HCT116 (cell line): ENCODE data around the gene IL31RA.

Experiments
- EZH2 ChIP-seq: fragments of 200-600 bp; sonication (generic); IDR thresholded peaks from 2 replicates; pipeline ENCODE4 v1.6.1; 2017; ENCODE audit warnings: antibody characterized with exemption, mixed run types
- EZH2phosphoT487 ChIP-seq: fragments of 200-600 bp; IDR thresholded peaks from 2 replicates; pipeline ENCODE4 v1.6.1; 2018; ENCODE audit warnings: antibody characterized with exemption, borderline replicate concordance
- POLR2A ChIP-seq: IDR thresholded peaks from 2 replicates; pipeline ENCODE4 v1.7.0; 2011; ENCODE audit warnings: borderline replicate concordance; ENCODE audit not compliant: insufficient read depth, insufficient read length; ENCODE audit errors: extremely low read depth
- POLR2AphosphoS5 ChIP-seq: IDR thresholded peaks from 2 replicates; pipeline ENCODE4 v1.6.1; 2011; ENCODE audit warnings: mild to moderate bottlenecking, low read depth, low read length, moderate library complexity
- RAD21 ChIP-seq: IDR thresholded peaks from 2 replicates; pipeline ENCODE4 v1.6.1; 2012; ENCODE audit warnings: low read depth, mild to moderate bottlenecking
- ZNF274 ChIP-seq: fragments of 200-500 bp; sonication (Bioruptor generic); IDR thresholded peaks from 2 replicates; pipeline ENCODE4 v1.6.1; 2014; ENCODE audit warnings: mild to moderate bottlenecking, low read depth, low read length, inconsistent platforms
- TF ChIP-seq, protein P1 (sequence below): IDR thresholded peaks from 2 replicates; pipeline ENCODE4 v1.6.1; 2012
- TF ChIP-seq, protein P2 (sequence below), 3 experiments: fragments of 200-600 bp in 1 of 3; sonication (generic) in 1 of 3; IDR thresholded peaks in 2 of 3; conservative IDR thresholded peaks in 1 of 3; 2 replicates each; pipeline ENCODE4 v1.5.1; 2012 to 2017; ENCODE audit warnings: low read depth in 2 of 3, low read length in 2 of 3, antibody characterized with exemption in 1 of 3, borderline replicate concordance in 1 of 3, control low read depth in 1 of 3, mild to moderate bottlenecking in 1 of 3, mixed read lengths in 1 of 3, mixed run types in 1 of 3, moderate library complexity in 1 of 3; ENCODE audit not compliant: insufficient read depth in 1 of 3
- TF ChIP-seq, protein P3 (sequence below): IDR thresholded peaks from 2 replicates; pipeline ENCODE4 v1.6.1; 2012; ENCODE audit warnings: low read depth

DNA sequence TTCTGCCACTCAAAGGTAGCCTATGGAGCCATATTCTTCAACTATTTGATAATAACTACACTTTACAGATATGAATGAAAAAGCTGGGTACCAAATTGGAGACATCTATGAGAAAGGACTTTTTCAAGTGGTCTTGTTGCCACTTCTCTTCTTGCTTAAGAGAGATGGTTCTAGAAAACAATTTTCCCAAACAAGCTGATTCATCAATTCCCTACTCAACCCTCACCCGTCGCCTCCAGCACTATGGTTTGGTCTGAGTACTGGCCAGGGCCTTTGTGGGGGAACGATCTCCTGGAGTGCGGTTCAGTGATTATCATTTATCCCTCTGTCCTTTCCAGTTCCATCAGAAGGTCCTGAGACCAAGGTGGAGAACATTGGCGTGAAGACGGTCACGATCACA, 56.8 kb downstream of the IL31RA start:
- TF ChIP-seq POLR2A (no peak), ZNF274 (no peak), POLR2AphosphoS5 (no peak), EZH2phosphoT487 (no peak), EZH2 (no peak), RAD21 (no peak)
- TF ChIP-seq, protein P1, sequence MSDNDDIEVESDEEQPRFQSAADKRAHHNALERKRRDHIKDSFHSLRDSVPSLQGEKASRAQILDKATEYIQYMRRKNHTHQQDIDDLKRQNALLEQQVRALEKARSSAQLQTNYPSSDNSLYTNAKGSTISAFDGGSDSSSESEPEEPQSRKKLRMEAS = no peak
- TF ChIP-seq, protein P2, sequence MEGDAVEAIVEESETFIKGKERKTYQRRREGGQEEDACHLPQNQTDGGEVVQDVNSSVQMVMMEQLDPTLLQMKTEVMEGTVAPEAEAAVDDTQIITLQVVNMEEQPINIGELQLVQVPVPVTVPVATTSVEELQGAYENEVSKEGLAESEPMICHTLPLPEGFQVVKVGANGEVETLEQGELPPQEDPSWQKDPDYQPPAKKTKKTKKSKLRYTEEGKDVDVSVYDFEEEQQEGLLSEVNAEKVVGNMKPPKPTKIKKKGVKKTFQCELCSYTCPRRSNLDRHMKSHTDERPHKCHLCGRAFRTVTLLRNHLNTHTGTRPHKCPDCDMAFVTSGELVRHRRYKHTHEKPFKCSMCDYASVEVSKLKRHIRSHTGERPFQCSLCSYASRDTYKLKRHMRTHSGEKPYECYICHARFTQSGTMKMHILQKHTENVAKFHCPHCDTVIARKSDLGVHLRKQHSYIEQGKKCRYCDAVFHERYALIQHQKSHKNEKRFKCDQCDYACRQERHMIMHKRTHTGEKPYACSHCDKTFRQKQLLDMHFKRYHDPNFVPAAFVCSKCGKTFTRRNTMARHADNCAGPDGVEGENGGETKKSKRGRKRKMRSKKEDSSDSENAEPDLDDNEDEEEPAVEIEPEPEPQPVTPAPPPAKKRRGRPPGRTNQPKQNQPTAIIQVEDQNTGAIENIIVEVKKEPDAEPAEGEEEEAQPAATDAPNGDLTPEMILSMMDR (IDR thresholded peaks at IDR 0.05 in 2 of 3, conservative IDR thresholded peaks at IDR 0.05 in 1 of 3; ENCODE audit: borderline replicate concordance in 1 of 3, insufficient read depth in 1 of 3, low read depth in 2 of 3, low read length in 2 of 3) = no peak
- TF ChIP-seq, protein P3, sequence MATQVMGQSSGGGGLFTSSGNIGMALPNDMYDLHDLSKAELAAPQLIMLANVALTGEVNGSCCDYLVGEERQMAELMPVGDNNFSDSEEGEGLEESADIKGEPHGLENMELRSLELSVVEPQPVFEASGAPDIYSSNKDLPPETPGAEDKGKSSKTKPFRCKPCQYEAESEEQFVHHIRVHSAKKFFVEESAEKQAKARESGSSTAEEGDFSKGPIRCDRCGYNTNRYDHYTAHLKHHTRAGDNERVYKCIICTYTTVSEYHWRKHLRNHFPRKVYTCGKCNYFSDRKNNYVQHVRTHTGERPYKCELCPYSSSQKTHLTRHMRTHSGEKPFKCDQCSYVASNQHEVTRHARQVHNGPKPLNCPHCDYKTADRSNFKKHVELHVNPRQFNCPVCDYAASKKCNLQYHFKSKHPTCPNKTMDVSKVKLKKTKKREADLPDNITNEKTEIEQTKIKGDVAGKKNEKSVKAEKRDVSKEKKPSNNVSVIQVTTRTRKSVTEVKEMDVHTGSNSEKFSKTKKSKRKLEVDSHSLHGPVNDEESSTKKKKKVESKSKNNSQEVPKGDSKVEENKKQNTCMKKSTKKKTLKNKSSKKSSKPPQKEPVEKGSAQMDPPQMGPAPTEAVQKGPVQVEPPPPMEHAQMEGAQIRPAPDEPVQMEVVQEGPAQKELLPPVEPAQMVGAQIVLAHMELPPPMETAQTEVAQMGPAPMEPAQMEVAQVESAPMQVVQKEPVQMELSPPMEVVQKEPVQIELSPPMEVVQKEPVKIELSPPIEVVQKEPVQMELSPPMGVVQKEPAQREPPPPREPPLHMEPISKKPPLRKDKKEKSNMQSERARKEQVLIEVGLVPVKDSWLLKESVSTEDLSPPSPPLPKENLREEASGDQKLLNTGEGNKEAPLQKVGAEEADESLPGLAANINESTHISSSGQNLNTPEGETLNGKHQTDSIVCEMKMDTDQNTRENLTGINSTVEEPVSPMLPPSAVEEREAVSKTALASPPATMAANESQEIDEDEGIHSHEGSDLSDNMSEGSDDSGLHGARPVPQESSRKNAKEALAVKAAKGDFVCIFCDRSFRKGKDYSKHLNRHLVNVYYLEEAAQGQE = no peak
